ENCODE results near the gene TOP3B.

TOP3B gene

DNA sequence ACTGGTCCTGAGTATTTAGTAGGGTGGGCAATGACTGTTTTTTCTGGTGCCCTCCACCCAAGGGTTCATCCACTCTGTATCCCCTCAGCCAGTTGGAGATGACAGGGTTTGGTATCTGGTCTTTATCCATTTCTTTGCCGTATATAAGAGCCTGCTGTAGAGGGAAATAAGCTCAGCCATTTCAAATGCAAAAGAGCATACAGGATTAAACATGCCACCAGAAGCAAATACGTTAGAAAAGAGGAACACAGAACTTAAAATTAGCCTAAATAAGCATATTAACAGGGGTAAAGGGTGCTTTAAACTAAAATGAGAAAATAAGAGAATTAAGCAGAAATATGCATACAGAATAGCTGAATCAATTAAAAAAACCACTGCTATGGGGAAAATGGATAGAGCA lies 27.8 kb upstream of the TOP3B start:
- no peak for DNase-seq

DNA sequence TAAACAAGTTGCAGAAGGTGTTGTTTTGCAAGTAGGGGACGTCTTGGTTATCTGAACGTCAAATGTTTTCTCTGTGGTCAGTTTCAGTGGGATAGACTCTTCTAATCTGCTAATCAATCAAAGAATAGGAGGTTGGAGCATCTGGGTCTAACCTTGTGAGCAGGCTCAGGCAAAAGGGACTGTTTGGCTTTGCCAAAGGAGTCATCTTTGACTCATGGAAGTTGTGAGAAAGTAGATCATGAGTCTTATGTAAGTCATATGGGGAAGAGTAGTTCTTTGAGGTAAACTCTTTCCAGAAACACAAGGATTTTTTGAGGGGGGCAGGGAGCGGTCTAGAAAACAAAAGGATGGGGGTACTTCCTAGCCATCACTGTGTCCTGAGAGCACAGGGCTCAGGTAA lies 27.1 kb upstream of the TOP3B start:
- no peak for DNase-seq

DNA sequence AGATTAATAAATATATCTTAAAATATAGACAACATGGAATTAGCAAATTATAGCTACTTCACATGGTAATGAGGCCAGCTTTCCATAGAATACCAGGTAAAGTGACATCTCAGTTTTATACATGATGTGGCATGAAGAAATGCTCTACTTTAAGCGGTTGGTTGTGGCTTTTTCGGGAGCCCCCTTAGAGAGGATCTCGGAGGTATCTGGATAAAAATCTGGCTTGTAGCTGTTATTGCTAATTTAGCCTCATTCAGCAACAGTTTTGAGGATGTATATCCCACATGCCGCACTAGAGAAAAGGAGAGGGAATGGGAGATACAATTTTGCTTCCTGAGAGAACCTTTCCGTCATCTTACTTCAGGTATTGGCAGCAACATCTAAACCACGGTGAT lies 24.0 kb upstream of the TOP3B start:
- no peak for DNase-seq

DNA sequence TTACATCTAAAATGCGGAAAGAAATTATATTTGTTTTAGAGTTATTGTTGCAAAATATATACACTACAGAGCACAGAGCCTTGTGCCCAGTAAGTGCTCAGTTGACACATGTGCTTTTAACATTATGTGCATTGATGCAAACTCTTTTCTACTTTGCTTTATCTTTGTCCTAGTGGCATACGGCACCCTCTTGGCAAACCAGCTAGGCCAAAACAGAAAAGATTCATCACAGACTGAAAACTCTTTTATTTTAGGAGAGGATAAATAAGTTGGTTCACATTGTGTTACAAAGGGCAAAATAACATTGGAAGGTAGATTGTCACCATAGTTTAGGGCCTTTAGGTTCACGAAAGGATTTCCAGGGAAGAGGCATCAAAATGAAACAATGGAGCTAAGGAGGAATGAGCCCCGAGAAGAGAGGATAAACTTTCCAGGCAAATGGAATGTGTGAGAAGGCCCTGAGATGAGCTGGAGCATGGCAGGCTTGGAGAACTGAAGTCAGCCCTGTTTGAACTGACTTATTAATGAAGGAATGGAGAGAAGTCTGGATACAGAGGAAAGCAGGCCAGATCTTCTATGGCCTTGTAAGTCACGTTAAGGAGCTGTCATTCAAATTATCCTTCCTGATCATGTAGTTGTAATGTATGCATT lies 23.5 kb upstream of the TOP3B start:
- no peak for DNase-seq

DNA sequence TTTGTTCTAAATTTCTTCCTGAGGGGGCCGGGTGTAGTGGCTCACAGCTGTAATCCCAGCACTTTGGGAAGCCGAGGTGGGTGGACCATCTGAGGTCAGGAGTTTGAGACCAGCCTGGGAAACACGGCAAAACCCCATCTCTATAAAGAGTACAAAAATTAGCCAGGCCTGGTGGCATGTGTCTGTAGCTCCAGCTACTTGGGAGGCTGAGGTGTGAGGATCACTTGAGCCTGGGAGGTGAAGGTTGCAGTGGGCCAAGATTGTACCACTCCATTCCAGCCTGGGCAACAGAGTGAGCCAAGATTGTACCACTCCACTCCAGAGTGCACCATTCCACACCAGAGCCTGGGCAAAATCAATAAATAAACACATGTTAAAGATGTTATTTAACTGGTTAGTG lies 20.6 kb upstream of the TOP3B start:
- DNase-seq = no peak

DNA sequence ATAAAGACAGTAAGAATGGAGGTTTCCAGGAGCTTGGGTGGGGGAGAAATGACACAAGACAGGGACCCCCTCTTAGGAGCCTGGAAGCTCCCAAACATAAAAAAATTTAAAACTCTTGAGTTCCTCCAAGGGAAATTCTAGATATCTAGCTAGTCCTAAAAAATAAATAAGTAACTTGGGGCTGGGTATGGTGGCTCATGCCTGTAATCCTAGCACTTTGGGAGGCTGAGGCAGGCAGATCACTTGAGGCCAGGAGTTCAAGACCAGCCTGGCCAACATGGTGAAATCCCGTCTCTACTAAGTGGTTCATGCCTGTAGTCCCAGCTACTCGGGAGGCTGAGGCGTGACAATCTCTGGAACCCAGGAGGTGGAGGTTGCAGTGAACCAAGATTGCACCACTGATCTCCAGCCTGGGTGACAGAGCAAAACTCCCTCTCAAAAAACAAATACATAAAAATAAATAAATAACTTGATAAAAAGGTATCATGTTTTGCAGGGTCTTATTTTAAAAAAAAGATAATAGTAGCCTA lies 20.0 kb upstream of the TOP3B start:
- DNase-seq = no peak

DNA sequence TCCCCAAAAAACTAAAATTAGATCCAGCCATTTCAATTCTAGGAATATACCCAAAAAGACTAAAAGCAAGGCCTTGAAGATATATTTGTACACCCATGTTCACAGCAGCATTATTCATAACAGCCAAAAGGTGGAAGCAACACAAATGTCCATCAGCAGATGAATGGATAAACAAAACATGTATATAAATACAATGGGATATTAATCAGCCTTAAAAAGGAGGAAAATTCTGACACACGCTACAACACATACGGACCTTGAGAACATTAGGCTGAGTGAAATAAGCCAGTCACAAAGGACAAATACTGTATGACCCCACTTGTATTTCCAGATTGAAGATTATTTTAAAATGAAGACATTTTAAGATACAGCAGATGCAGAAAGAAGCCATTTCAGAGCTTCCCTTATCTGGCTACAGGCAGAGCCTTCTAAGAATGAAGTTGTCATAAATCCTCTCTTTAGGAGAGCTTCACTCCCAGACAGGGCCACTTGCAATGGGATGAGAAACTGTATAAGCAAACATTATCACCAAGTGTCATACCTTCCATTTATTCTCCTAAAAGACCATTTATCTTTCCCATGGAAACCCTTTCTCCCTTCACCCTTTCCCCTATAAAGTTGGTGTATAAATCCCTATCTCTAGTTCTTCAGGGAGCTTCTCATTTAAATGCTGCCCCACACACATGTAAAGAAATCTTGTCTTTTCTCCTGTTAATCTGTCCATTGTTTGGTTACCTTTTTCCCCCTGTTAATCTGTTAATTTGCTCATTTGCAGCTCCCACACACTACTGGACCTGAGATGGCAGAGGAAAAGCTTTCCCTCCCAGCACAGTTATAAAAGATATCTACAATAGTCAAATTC lies 19.3 kb upstream of the TOP3B start:
- DNase-seq = no peak

DNA sequence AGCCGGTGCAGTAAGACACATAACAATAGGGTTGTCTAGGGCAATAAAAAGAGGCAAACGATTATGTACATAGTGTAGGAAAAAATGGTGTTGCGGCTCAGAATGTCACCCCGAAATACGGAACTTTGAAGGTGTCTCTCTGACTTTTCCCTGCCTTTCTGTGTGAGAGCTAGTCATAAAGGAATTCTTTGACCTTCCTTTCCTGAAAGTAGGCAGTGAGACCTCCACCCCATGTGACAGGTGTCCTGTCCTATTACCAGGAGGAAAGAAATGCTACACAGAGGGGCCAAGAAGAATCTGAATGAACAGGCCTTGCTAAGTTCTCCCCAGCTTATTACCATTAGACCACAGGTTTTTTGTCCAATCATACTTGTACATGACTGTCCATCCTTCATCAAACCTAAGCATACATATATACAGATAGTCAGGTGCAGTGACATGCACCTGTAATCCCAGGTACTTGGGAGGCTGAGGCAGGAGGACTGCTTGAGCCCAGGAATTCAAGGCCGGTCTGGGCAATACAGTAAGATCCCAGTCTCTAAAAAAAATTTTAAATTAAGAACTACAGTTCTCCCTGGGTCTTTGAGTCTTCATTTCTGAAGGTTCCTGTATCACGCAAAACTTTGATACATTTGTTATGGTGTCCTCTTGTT lies 16.1 kb upstream of the TOP3B start:
- DNase-seq = no peak

DNA sequence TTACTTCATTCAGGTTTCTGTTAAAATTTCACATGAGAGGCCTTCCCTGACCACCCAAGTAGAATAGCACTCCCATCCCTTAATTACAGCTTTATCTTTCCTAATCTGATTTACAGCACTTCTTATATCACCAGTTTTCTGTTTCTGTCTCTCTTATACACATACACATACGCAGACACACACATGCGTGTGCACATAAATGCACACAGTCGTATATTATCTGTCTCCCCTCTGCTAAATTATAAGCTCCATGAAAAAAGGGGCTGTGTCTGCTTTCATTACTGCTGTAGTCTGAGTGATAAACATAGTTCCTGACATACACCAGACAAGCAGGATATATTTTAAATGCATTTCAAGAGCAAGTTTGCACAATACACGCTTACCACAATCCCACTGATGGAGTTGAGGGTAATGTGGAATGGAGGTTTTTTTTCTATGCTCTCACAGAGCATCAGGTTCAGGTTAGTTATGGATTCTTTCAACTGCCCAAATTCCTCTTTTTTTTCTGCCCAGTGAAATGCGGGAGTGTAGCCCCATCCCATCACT lies 13.7 kb upstream of the TOP3B start:
- no peak for DNase-seq

DNA sequence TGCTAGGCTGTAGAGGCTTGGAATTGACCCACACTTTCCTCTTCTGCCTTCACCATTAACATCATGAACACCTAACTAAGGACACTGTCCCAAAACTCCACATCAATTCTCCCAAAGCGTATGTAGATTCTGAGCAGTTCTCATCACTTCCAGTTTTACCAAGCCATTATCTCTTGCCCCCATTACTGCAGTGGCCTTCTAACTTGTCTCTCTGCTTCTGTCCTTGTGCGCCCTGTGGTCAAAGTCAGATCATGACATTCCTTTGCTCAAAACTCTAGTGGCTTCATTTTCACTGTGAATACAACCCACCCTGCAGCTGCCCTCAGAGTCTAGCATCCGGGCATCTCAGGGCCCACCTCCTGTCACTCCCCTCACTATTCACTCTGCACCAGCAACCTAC lies 13.1 kb upstream of the TOP3B start:
- no peak for DNase-seq

DNA sequence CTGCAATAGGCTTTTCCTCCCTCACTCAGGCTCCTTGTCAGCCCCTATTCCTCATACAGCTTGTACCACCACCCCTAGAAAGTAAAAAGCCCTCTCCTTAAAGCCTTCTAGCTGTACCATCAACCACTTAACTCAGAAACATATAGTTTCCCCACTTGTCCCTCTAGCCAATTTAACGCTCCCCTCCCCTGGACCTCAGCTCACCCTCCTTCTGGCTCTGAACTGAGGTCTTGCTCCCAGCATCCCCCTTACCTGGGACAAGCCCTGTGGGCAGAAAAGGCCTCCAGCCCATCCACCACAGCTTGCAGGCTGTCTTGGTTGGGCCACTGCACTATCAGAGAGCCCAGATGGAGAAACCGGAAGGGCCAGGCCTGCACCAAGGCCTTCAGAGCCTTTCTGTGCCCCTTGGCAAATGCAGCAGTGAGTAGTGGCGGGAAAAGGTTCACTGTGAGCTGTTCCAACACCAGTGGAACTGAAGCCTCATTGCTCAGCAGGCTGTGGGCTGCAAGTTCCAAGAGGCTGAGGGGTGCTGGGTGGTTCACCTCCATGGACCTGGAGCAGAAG lies 12.4 kb upstream of the TOP3B start:
- DNase-seq = no peak

DNA sequence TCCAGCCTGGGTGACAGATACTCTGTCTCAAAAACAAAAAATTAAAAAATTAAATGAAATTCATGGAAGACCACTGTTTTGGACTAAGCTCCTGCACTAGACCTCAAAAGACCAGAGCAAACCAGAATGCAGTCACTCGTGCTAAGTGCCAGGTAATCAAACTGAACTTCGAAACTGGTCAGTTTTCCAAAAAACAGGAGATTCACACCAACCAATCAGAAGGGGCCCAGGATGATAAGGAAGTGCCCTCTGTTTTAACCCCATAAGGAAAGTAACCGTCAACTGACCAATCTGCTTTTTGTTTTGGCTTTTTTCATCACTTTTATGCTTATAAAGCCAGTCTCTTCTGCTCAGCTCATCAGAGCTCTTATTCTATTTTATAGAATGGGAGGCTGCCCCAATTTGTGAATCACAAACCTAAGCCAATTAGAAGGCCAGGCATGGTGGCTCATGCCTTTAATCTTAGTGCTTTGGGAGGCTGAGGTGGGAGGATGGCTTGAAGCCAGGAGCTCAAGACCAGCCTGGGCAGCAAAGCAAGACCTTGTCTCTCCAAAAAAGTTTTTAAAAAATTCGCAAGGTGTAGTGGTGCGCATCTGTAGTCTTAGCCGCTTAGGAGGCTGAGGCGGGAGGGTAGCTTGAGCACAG lies 10.1 kb upstream of the TOP3B start:
- DNase-seq = no peak

DNA sequence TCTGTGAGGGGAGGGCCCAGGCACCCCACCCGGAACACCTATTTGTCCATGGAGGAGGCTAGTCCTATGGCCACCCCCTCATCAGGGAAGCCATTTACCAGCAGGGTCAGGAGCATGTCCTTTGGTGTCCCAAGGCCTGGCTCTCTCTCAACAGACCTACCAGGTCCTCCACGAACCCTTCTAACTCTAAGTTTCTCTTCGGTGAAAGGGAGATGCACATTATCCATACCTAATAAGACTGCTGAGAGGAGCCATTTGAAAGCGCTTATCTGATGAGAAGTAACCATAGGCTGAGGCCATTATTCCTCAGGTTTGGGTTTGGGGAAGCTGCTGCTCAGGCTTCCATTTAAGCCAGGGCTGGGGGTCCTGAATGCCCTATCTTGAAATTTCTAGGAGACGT lies 9.2 kb upstream of the TOP3B start:
- DNase-seq = no peak

DNA sequence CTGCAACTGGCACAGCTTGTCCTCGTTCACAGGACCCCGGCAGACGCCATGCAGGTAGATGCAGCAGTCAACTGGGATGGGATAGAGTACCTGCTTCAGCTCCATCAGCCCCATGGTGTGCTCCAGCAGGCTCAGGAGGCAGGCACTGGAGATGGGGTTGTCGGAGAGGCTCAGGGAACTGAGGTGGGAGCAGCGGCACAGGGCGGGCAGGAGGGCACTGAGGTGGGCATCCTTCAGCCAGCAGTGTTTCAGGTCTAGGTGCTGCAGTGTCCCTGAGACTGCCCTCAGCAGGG lies 8.7 kb upstream of the TOP3B start:
- DNase-seq = no peak

DNA sequence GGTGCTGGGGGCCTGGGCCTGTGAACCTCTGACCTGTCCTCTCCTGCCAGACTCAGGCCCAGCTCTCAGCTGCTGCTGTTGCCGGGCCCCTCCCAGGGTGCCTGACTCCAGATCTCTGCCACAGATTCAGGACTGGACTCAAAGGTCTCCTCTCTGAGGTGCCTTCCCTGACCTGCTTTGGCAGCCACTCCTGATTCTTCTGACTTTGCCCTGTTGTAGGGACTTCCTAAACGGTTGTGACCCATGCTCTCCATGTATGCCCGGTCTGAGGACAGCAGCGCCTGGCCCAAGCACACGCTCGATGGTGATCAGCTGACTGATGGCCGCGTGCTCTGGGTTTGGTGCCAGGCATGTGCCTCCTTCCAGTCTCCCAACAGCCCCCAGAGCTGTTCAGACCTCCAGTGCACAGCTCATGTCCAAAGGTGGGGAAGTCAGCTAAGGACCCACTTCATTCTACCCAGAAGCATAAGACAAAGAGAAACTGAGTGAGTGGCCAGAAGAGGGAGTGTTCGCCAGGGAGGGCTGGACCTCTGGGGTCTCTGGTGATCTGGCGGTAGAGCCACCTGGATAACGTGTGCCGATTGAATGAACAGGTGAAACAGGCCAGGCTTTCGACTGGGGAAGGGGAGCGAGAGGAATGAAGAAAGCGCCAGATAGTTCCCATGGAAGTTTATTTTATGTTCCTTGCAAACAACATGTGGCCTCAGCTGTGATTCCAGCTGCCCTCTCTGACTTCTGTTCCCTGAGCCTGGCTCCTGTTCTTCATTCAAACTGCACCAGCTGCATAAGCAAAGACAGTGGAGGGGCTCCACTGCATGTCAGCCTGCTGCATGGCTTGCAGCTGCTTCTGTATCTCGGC lies 8.1 kb upstream of the TOP3B start:
- DNase-seq = no peak

DNA sequence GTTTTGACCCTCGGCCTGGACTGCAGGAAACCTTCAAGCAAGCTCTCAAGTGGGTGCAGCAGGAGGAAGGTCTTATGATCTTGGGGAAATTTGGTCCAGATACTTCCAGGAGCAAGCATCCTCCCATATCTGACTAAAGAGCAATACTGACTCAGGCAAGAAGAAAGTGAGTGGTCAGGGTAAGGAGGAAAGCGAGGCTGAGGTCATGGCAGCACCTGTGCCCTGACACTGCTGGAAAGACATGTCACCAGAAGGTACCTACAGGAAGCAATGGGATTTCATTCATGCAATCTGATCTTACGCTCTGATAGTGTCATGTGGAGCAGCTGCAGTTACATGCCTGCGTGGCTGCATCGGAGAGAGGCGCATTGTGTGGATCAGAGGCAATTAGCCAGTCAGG lies 6.5 kb upstream of the TOP3B start:
- no peak for DNase-seq

DNA sequence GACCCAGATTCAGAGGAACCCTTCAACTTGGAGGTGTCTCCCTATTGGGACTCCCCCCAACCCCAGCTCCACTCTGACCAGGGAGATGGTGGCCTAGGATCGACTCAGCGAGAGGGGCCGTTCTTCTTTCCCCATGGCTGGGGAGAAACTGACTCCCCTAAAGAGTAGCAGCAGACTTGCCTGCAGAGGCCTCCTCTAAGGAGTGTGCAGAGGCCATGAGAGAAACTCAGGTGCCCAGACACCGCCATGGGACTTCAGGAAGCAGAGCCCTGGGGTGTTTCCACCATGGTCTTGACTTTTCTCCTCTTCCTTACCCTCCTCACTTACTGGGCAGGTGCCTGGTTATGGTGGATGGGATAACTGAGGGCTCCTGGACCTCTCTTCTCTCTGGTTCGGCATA lies 2.6 kb upstream of the TOP3B start:
- no peak for DNase-seq

DNA sequence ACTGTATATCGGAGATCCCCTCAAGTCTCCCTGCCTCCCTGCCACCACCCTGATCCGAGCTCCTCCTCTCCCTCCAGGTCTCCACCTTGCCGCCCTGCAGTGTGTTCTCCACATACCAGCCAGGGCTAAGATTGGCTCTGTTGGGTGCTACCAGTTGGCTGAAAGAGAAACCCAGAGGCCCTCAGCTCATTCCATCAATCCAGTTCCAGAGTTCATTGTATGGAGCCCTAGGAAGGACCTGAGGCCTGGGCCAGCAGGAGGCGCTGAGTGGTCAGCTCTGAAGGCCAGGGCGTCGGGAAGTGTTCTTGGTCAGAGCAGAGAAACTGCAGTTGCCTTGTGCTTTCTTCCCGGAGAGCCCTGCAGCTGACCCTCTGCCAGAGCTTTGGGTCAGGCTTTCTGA lies 2.2 kb upstream of the TOP3B start:
- no peak for DNase-seq

DNA sequence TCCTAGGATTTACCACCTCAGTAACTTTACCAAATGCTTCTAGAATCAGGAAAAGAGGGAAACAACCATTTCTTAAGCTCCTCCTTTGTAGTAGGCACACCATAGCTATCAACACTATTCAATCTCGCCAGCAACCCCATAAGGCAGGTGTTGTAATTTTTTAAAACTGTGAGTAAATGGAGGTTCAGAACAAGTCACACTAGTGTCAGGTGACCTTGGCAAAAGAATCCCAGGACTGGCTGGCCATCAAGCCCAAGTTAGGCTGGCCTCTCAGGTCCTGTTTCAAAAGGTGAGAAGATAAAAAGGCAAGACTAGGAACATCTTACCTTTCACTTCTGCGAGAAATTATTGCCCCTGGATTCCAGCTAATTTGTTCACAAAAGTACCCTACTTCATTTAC lies 713 bp downstream of the TOP3B start:
- no peak for DNase-seq

DNA sequence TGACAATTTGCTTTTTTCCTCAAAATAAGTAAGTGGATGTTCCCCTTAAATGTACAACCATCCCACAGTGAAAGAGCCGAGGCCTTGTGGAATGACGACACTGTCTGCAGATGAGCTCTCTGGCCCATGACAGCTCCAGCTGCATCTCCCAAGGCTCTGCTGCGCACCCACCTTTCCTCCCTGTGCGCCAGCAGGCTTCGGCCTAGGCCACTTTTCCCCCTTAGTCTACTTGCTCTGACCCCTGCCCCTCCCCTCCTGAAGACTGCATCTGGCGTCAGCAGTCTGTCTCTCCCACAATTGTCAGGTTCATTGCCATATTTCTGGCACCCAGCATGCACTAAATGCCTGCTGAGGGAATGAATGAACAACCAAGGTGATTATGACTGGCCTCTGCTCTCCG lies 2.0 kb downstream of the TOP3B start:
- DNase-seq = no peak

DNA sequence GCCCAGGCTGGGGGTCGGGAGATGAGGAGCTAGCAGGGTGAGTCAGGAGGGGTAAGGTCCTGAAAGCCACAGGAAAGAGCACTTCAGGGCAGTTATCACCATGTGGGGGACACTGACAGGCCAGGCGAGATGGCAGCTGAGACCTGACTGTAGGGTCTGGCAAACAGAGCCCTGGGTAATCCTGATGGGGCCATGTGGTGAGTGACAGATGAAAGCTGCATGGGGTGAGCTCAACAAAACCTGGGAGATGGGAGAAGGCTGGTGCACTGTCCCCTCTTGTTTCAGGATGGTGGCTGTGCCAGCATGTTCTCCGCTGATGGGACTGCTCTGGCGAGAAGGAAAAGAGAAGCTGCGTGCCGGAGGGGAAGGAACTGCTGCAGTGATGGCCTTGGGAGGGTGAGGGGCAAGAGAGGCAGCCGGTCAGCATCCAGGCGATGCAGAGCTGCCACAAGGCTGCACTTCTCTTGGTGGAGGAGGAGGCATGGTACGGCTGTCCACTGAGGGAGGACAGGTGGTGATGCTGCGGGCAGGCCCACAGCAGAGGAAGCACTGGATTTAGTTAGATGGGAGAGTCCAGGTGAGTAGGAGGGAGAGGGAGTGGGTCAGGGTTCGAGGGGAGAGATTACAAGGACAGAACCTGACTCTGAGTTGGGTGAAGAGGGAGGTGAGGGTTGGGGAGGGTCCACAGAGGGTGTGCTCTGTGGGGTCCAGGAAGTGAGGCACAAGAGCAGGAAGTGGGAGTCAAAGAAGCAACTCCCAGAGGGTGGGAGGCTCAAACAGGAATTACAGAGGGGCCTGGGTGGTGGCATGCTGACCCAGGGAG lies 3.8 kb downstream of the TOP3B start:
- no peak for DNase-seq

All from right forelimb (tissue), 1 donor.